GM12801 (cell line): Measurements from ENCODE around the gene TRMT2B.

Experiments used
- CTCF ChIP-seq: IDR thresholded peaks from one replicate; pipeline ENCODE4 v1.5.1; 2011; ENCODE audit warnings: control low read depth; ENCODE audit not compliant: insufficient read length; ENCODE audit errors: extremely low read depth

Gene TRMT2B

GRCh38 chrX:101078716-101079598 is 27.0 kb upstream of the TRMT2B start, which contains the start of gene TMEM35A:
Gene TMEM35A (plus strand): TSS chrX:101078879. CDS start chrX:101079003, 124 bp downstream.
- TF ChIP-seq CTCF, result no peak

GRCh38 chrX:101071582-101071981 is 19.7 kb upstream of the TRMT2B start:
- TF ChIP-seq CTCF, result no peak

- TF ChIP-seq CTCF, result no peak
These were observed 10.3 kb upstream of the TRMT2B start for GRCh38 chrX:101062176-101062575.

- TF ChIP-seq CTCF, result no peak
These were observed 5.3 kb upstream of the TRMT2B start for GRCh38 chrX:101057093-101057714.

GRCh38 chrX:101051153-101051548 is 760 bp downstream of the TRMT2B start:
- TF ChIP-seq CTCF, result no peak

- no peak for TF ChIP-seq CTCF
These were observed 11.7 kb downstream of the TRMT2B start for GRCh38 chrX:101040197-101040596.

GRCh38 chrX:101037231-101037630 is 14.7 kb downstream of the TRMT2B start:
- TF ChIP-seq CTCF, result no peak
